Activated CD8-positive, alpha-beta memory T cell treated with anti-CD3 and anti-CD28 coated beads for 24 hours (primary cell): ENCODE results near the gene KRT33B.

Experiments
- DNase-seq: peaks from one replicate; pipeline ENCODE4 v3.0.0-alpha.2; 2020

KRT33B gene

GRCh38 chr17:41322903-41323895 is 46.4 kb downstream of the KRT33B start:
- peak; percentile 51 for DNase-seq

- DNase-seq = peak; percentile 56
These were observed 47.3 kb downstream of the KRT33B start for GRCh38 chr17:41322094-41322902.

GRCh38 chr17:41318231-41318630 is 51.4 kb downstream of the KRT33B start:
- DNase-seq = no peak

DNA sequence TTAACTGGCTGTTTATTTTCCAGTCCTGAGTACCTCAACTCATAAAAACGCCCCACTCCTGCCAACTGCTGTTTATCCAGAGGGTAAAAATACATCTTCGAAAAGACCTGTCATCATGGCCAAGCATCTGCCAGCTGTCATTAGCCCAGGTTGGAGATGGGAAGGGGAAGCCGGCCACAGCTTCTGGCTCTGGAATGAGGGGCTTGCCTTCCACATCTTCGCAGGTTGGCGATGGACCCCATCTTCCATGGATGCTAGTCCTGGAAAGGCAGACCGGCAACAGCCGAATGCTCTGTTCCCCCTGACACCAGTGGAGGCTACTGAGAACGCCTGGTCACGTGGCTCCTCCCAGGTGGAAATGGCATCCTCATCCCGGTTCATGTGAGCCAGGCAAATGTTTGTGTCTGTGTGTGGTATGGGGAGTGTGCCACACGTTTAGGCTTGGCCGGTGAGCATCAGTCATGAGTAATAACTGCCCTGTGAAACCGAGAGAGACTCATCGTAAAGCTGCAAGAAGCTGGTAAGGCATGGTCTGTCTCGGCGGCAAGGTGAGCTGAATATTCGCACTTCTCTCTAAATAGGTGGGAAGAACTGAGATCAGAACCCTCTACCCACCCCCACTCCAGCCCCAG is 53.7 kb downstream of the KRT33B start:
- DNase-seq = no peak

DNA sequence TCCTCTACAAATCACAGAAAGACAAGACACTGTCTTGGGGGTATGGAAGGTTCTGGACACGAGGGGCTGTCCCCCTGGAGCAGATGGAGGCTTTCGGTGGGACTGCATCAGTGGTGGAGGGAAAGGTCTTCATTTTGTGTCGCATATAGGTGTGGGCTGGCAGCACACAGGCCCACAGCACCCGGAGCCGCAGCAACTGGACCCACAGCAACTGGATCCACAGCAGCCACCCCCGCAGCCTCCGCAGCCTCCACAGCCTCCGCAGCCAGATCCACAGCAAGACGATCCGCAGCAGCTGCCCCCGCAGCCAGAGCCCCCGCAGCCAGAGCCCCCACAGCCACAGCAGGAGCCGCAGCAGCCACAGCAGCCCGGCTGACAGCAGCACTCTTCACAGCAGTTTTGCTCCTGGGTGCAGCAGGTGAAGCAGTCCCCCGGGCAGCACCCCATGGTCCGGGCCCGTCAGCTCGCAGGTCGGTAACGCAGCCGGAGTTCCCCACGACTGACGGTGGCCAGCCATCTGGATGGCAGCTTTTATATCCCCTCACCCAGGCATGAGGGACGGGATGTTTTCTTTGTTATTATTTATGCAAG is 54.3 kb downstream of the KRT33B start, which contains the start of gene KRTAP17-1:
KRTAP17-1 (minus strand) TSS at position 507 of the 591 bp plus-strand sequence; CDS start at position 447, 60 bp downstream.
- no peak for DNase-seq
